Lung (tissue), 12 donors: ENCODE data around the gene MPPED1. TPM values are rescaled to one million over a fixed set of nuclear protein-coding genes. Genes with fewer than 3 reads are reported as not detected.

Source experiments
- ATAC-seq: fragments of 200-7000 bp; cut with Tn5 transposase; one replicate; pipeline ENCODE4 v1.9.1; 2020; ENCODE audit warnings: moderate number of reproducible peaks; ENCODE audit not compliant: insufficient read depth, low FRiP score
- DNase-seq, 3 donors: peaks; one replicate each; pipeline ENCODE4 v3.0.0-alpha.2; 2013 to 2017
- H3K27ac ChIP-seq, 2 donors: one replicate each; pipeline ENCODE4 v1.5.1; 2013; ENCODE audit warnings: mild to moderate bottlenecking in 2 of 2, moderate library complexity in 2 of 2, control low read depth in 1 of 2, inconsistent platforms in 1 of 2, low read depth in 1 of 2, low read length in 1 of 2
- H3K27me3 ChIP-seq, 3 donors: one replicate each; pipeline ENCODE4 v1.5.1; 2013; ENCODE audit warnings: low read length in 2 of 3; ENCODE audit not compliant: control insufficient read depth in 3 of 3, insufficient read depth in 3 of 3
- H3K36me3 ChIP-seq, 4 donors: one replicate each; pipeline ENCODE4 v1.5.1; 2013; ENCODE audit warnings: low read length in 4 of 4, mild to moderate bottlenecking in 1 of 4, moderate library complexity in 1 of 4; ENCODE audit not compliant: control insufficient read depth in 4 of 4, insufficient read depth in 4 of 4
- H3K4me1 ChIP-seq, 5 donors: one replicate each; pipeline ENCODE4 v1.5.1; 2013; ENCODE audit warnings: low read length in 5 of 5, mild to moderate bottlenecking in 2 of 5, moderate library complexity in 1 of 5; ENCODE audit not compliant: control insufficient read depth in 5 of 5, insufficient read depth in 5 of 5
- H3K4me3 ChIP-seq: one replicate; pipeline ENCODE4 v1.5.1; 2013; ENCODE audit warnings: mild to moderate bottlenecking, control low read depth, moderate library complexity
- H3K9ac ChIP-seq, 2 donors: one replicate each; pipeline ENCODE4 v1.5.1; 2013; ENCODE audit warnings: low read length in 2 of 2, control low read depth in 1 of 2; ENCODE audit not compliant: insufficient read depth in 1 of 2
- H3K9me3 ChIP-seq, 4 donors: one replicate each; pipeline ENCODE4 v1.5.1; 2013; ENCODE audit warnings: low read length in 3 of 4, mild to moderate bottlenecking in 1 of 4, moderate library complexity in 1 of 4; ENCODE audit not compliant: control insufficient read depth in 4 of 4, insufficient read depth in 3 of 4
- WGBS, 2 donors: extraction: QIAGEN DNeasy Blood & Tissue Kit; methylation state at CpG; one replicate each; pipeline ENCODE4 v1.1.7; 2013; 5-methylcytosine and 5-hydroxymethylcytosine counted together
- polyA plus RNA-seq, 2 donors: library from polyadenylated mRNA; stranded (reverse); fragments of 200-250 nt; gene quantifications; one replicate each; pipeline ENCODE4 v1.2.1, GENCODE V29; 2013
- total RNA-seq, 2 donors: library from RNA; depleted of rRNA in 1 of 2; stranded (reverse); fragments of >200 nt in 1 of 2; gene quantifications; one replicate each; pipeline ENCODE4 v1.2.1, GENCODE V29; 2014 to 2021
- TF ChIP-seq, protein P1 (sequence below): IDR thresholded peaks from 2 replicates; pipeline ENCODE4 v1.5.1; 2012; ENCODE audit warnings: mild to moderate bottlenecking; ENCODE audit errors: control extremely low read depth, extremely low read depth
- donor health status: control.
- donor health status: control.
- donor health status: Bipolar disorder and iron deficiency.
- donor health status: healthy.
- donor health status: DM: yes; HTN: yes; CAD: no.

Gene MPPED1
- total and polyA plus RNA-seq, 4 donors: 0.05 to 0.65 TPM; not detected in 2

DNA sequence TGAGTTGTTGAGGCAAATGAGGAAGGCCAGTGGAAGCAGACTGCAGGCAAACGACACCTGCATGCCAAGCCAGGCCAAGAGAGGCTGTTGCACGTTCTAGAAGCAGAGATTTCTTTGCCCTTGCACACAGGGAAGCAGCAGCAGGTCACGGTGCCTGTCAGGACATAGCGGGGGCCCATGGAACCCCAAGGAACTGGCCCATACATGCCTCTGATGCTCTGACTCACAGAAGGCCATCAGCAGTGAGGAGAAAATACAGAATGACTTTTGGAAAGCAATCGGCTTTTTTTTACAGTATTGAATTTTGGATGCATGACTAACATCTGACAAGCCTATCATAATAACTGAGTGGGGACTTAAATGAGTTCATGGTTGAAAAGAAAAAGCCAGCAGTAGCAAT, 123.9 kb downstream of the MPPED1 start:
- TF ChIP-seq, protein P1, sequence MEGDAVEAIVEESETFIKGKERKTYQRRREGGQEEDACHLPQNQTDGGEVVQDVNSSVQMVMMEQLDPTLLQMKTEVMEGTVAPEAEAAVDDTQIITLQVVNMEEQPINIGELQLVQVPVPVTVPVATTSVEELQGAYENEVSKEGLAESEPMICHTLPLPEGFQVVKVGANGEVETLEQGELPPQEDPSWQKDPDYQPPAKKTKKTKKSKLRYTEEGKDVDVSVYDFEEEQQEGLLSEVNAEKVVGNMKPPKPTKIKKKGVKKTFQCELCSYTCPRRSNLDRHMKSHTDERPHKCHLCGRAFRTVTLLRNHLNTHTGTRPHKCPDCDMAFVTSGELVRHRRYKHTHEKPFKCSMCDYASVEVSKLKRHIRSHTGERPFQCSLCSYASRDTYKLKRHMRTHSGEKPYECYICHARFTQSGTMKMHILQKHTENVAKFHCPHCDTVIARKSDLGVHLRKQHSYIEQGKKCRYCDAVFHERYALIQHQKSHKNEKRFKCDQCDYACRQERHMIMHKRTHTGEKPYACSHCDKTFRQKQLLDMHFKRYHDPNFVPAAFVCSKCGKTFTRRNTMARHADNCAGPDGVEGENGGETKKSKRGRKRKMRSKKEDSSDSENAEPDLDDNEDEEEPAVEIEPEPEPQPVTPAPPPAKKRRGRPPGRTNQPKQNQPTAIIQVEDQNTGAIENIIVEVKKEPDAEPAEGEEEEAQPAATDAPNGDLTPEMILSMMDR: no peak
- Histone ChIP-seq H3K27ac (no peak overlapping the region), H3K27me3 (no peaks in the 10 kb centered on the region), H3K4me1 (no peaks in the 10 kb centered on the region), H3K9me3 (peaks cover 0 to 4% (median 1%) of the 10 kb centered on the region in 4 donors), H3K9ac (no peak overlapping the region), H3K4me3 (no peak overlapping the region), H3K36me3 (no peaks in the 10 kb centered on the region)
- ATAC-seq (no peak), DNase-seq (no peak)
- 79 to 84% methylated on average over 5 of the region's 5 CpGs for WGBS, 2 donors

DNA sequence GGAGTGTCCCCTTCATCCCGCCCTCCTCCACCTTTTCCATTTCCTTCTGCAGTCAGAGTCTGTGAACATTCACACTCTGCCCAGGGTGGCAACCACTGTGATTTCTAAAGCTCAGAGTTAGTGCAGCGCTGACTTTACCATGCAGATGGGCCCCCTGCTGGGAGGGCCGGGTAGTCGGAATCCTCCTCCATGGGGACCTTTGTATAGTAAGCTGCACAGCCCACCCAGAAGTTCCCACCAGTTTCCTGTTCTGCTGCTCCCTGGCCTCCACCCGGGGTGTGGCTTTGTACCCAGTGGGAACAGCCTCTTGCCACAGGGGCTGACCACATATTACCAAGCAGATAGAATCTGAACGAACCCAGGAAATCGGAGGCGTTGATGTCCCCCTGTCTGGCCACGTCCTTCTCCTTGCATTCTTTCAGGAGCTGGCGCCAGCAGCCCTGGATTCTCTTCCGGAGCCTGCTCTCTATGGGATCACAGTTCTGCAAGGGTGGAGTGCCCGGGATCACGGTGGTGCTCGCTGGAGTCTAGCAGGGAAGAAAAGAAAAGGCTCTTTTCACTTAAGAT, 125.3 kb downstream of the MPPED1 start:
- DNase-seq: no peak

DNA sequence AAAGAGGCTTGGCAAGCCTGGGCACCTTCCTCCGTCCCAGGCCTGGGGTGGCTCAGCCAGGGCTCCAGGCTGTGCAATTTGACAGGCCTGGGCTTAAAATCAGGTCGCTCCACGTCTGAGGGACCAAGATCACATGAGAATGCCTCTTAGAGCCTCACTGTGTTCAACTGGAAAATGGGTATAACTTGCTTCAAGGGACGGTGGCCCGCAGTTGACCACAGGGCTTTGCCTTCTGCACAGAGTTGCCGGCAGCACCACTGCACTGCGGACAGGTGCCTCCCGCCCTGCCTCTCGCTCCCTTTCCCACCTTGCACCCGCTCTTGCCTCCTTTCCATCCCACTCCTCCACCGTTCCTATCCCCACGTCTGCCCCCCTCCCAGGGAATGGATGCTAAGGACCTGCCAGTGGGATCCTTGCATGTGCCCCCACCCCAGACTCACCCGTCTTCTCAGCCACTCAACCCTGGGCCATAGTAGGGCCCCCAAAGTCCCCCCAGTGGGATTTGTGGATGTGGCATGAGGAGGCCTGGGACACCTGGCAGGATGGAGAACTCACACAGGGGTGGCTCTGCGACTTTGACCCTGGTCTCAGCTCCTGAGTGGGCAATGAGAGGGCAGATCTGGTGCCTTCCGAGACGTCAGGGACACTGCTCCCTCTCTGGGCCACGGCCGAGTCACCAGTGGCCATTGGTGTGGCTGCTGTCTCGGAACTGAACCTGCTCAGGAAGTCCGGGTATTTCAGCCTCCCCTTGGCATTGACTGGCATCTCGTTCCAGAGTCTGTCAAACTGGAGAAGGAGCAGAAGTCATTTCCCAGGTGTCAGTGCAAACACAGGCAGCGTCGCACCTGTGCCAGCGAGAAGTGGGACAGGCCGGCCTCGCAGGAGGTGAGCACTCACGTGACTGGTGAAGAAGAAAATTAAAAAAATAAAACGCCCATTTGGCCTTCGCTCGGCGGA, 128.0 kb downstream of the MPPED1 start:
- ATAC-seq (no peak), DNase-seq (no peak)
- no peaks in the 10 kb centered on the region for H3K4me1 ChIP-seq
- no peak overlapping the region for H3K9ac ChIP-seq
- no peak overlapping the region for H3K4me3 ChIP-seq
- TF ChIP-seq, protein P1: no peak
- H3K9me3 ChIP-seq: peaks cover 0 to 4% (median 1%) of the 10 kb centered on the region in 4 donors
- H3K36me3 ChIP-seq: no peaks in the 10 kb centered on the region
- H3K27ac ChIP-seq: no peak overlapping the region
- 90 to 93% methylated on average over 31 of the region's 31 CpGs for WGBS, 2 donors
- H3K27me3 ChIP-seq: peaks cover 0 to 2% (median 0%) of the 10 kb centered on the region in 3 donors

More for the DNA sequence above, 125.3 kb downstream of the MPPED1 start:
- peaks cover 0 to 4% (median 1%) of the 10 kb centered on the region in 4 donors for H3K9me3 ChIP-seq
- WGBS, 2 donors: 81 to 87% methylated on average over 14 of the region's 14 CpGs
- ATAC-seq: no peak
- H3K9ac ChIP-seq: no peak overlapping the region
- no peak overlapping the region for H3K27ac ChIP-seq
- no peaks in the 10 kb centered on the region for H3K36me3 ChIP-seq
- H3K4me3 ChIP-seq: no peak overlapping the region
- peaks cover 0 to 2% (median 0%) of the 10 kb centered on the region in 3 donors for H3K27me3 ChIP-seq
- TF ChIP-seq, protein P1: no peak
- no peaks in the 10 kb centered on the region for H3K4me1 ChIP-seq
